ENCODE measurements around the gene APMAP. TPM values are rescaled to one million over a fixed set of nuclear protein-coding genes. Genes with fewer than 3 reads are reported as not detected.

APMAP gene
- total RNA-seq, 1 donor from 2014 or later, result 108 TPM

- TF ChIP-seq, protein P1, sequence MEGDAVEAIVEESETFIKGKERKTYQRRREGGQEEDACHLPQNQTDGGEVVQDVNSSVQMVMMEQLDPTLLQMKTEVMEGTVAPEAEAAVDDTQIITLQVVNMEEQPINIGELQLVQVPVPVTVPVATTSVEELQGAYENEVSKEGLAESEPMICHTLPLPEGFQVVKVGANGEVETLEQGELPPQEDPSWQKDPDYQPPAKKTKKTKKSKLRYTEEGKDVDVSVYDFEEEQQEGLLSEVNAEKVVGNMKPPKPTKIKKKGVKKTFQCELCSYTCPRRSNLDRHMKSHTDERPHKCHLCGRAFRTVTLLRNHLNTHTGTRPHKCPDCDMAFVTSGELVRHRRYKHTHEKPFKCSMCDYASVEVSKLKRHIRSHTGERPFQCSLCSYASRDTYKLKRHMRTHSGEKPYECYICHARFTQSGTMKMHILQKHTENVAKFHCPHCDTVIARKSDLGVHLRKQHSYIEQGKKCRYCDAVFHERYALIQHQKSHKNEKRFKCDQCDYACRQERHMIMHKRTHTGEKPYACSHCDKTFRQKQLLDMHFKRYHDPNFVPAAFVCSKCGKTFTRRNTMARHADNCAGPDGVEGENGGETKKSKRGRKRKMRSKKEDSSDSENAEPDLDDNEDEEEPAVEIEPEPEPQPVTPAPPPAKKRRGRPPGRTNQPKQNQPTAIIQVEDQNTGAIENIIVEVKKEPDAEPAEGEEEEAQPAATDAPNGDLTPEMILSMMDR (conservative IDR thresholded peaks at IDR 0.05; ENCODE audit: low read depth, low read length), result no peak
- H3K4me3 ChIP-seq (ENCODE audit: low read depth, low read length), result no peak overlapping the region
- no peak for DNase-seq (ENCODE audit: low read depth)
Observed at GRCh38 chr20:24971376-24972101, 21.0 kb downstream of the APMAP start.

GRCh38 chr20:24970754-24971153 lies 21.8 kb downstream of the APMAP start:
- no peak overlapping the region for H3K4me3 ChIP-seq (ENCODE audit: low read depth, low read length)
- no peak for DNase-seq (ENCODE audit: low read depth)
- TF ChIP-seq, protein P1 (conservative IDR thresholded peaks at IDR 0.05; ENCODE audit: low read depth, low read length), result no peak

DNA sequence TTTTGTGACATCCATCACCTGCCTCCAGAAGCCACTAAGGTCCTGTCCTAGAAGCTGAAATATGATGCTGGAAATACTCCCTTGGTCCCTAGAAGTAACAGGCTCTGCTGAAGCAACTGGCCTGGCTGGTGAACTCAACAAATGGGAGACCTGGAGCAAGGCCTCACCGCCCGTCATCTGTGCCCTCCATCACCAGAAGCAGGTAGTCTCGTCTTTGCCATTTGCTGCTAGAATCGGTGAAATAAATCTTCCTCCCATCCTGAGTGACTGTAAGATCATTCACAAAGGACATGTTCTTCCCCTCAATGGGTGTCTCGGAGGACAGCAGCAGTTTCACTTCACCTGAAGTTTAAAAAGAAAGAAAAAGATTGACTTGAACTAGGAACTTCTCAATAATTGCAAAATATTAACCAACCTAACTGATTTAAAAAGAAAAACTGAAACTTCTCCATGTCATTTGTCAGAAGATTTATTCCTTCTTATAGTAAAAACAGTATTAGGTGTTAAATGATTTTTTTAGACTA lies 22.5 kb downstream of the APMAP start:
- no peak for DNase-seq (ENCODE audit: low read depth)
- no peak overlapping the region for H3K4me3 ChIP-seq (ENCODE audit: low read depth, low read length)
- TF ChIP-seq, protein P1 (conservative IDR thresholded peaks at IDR 0.05; ENCODE audit: low read depth, low read length), result no peak

DNA sequence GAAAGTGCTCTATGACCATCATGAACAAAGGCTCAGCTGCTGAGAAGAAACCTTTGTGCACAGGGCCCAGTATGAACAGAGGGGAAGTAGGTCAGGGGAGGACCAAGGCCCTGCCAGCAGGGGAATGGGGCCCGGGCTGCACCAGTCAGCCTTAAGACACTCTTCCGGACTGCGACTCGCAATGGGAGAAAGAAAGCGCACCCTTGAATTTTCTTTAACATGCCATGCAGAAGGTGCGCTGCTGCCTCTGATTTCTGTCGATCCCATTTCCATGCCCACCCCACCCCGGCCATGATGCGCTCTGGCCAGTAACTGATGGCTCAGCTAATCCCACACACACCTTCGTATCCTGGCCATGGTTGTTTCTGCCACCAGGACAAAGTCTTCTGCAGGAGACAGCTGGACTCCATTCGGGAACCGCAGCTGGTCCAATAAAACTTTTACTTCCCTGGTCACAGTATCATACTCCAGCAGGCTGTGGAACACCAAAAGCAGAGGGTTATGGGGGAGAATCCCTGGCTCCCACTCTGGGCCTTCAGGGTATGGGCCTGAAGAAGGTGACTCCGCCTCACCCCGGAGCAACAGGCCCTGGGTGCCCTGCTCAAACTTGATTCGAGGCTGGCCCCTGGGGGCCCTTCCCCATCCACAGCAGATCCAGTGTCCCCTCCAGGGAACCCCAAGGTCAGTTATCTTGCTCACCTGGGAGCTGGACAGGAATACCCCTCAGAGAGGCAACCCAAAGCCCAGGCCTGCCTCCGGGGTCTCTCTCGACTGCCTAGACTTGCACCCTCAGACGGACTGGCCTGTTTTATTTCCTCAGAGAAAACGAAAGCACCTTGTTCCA lies 23.1 kb downstream of the APMAP start:
- TF ChIP-seq, protein P1 (conservative IDR thresholded peaks at IDR 0.05; ENCODE audit: low read depth, low read length), result no peak
- DNase-seq (ENCODE audit: low read depth), result no peak
- no peak overlapping the region for H3K4me3 ChIP-seq (ENCODE audit: low read depth, low read length)

DNA sequence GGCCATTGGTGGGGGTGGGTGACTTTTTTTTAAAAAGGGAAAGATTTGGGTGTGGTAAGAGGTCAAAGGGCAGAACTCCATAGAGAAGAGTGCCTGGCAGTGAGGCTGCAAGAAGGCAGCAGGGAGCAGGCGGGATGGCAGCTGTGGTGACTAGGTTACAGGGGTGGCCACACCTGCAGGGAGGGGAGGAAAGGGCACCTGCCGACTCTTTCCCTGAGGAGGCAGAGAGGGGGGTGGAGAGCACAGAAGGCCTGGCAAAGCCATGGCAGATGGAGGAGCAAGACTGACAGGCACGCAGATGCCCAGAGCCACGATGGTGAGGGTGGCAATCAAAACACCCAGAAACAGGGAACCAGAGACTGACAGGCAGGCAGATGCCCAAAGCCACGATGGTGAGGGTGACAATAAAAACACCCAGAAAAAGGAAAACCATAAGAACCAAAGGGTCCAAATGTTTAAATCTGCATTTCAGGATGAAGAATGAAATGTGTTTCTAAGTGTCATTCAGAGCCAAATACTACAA lies 24.2 kb downstream of the APMAP start:
- TF ChIP-seq, protein P1 (conservative IDR thresholded peaks at IDR 0.05; ENCODE audit: low read depth, low read length), result no peak

GRCh38 chr20:24966317-24967012 lies 26.1 kb downstream of the APMAP start:
- DNase-seq (ENCODE audit: low read depth), result no peak
- TF ChIP-seq, protein P1 (conservative IDR thresholded peaks at IDR 0.05; ENCODE audit: low read depth, low read length), result no peak
- H3K4me3 ChIP-seq (ENCODE audit: low read depth, low read length), result no peak overlapping the region

More for the DNA sequence above, 24.2 kb downstream of the APMAP start:
- H3K4me3 ChIP-seq (ENCODE audit: low read depth, low read length), result no peak overlapping the region
- no peak for DNase-seq (ENCODE audit: low read depth)

All from epithelial cell of proximal tubule (primary cell).